ENCODE measurements around the gene BMP8B. TPM values are rescaled to one million over a fixed set of nuclear protein-coding genes. Genes with fewer than 3 reads are reported as not detected.
"Not testable (repeated sequence)": the region's sequence is repeated elsewhere in the genome, so short reads cannot be mapped to it uniquely, and the experiment has no call there.

Gene BMP8B
- total RNA-seq, 1 donor from 2014 or later, result 1.4 TPM

DNA sequence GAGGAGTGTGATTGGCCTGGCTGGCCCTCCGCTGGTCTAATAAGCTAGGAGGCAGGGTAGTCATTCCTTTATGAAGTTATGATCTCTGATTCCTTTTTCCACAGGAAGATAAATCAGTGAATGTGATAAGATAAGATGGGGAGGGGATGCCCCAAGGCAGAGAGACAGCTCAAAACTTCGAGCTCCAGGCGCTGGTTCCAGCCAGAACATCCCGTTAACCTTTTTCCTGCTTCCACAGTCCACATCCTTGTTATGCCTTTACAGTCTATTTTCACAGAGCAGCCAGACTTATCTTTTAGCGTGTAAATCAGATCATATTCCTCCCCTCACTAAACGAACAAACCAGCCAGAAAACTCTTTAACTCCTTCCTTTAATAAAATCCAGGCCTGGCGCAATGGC, 38.5 kb upstream of the BMP8B start:
- no peak overlapping the region for H3K27ac Mint-ChIP-seq
- ATAC-seq (ENCODE audit: low read depth), result no peak
- POLR2A ChIA-PET, result no interaction called here

GRCh38 chr1:39826583-39826982, 37.9 kb upstream of the BMP8B start:
- H3K27ac Mint-ChIP-seq, result no peak overlapping the region
- no peaks in the 10 kb centered on the region for H3K9me3 Mint-ChIP-seq
- H3K4me1 Mint-ChIP-seq, result peaks cover 12% of the 10 kb centered on the region
- H3K36me3 Mint-ChIP-seq (ENCODE audit: low read depth), result no peaks in the 10 kb centered on the region
- peaks cover 4% of the 10 kb centered on the region for H3K27me3 Mint-ChIP-seq
- DNase-seq (no peak), ATAC-seq (ENCODE audit: low read depth) (no peak)
- no peak for TF ChIP-seq CTCF (IDR thresholded peaks at IDR 0.05)
- intact Hi-C loops (cut with micrococcal nuclease), result no loop called here
- ChIA-PET POLR2A (no interaction called here), CTCF (interaction anchor here (1.2 kb wide), 1 partner anchor 76 kb away, joined by 3 read pairs; the partner anchor contains the start of gene MYCL)
- H3K4me3 Mint-ChIP-seq, result no peak overlapping the region

More for the DNA sequence above, 38.5 kb upstream of the BMP8B start:
- Mint-ChIP-seq H3K36me3 (ENCODE audit: low read depth) (no peaks in the 10 kb centered on the region), H3K4me3 (no peak overlapping the region), H3K9me3 (no peaks in the 10 kb centered on the region), H3K4me1 (peaks cover 12% of the 10 kb centered on the region), H3K27me3 (peaks cover 4% of the 10 kb centered on the region)
- DNase-seq, result no peak
- intact Hi-C loops (cut with micrococcal nuclease), result no loop called here
- CTCF ChIA-PET, result interaction anchor here (1.2 kb wide), 1 partner anchor 75 kb away, joined by 3 read pairs; the partner anchor contains the start of gene MYCL
- no peak for TF ChIP-seq CTCF (IDR thresholded peaks at IDR 0.05)

DNA sequence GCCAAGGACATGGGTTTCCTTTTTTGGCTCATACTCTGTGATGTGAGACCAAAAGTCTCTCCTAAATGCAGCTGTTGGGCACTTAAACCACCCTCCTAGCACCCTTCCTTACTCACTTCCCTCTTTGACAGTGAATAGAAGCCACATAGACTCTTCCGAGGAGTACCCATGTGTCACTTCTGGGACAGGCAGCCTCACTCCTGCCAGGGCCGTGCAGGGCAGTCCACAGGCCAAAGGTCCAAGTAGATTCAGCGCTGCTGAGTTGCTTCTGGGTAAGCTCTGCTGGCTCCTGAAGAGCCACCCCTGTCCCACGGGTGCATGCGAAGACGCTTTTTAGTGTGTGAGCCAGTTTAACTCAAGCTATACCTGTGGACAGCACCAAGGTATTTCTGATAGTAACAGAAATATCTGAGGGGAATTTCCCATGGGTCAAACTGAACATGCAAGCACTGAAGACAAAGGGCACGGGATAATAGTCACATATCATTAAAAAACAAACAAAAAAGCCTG, 36.8 kb upstream of the BMP8B start:
- peaks cover 4% of the 10 kb centered on the region for H3K27me3 Mint-ChIP-seq
- H3K9me3 Mint-ChIP-seq, result no peaks in the 10 kb centered on the region

DNA sequence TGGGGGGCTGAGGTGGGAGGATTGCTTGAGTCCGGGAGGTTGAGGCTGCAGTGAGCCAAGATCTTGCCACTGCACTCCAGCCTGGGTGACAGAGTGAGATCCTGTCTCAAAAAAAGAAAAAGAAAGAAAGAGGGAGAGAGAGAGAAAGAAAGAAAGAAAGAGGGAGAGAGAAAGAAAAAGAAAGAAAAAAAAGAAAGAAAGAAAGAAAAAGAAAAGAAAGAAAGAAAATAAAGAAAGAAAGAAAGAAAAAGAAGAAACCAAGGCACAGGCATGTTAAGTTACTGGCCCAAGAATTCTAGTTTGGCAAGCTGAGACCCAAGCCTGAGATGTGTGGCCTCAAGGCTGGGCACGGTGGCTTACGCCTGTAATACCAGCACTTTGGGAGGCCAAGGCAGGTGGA, 34.8 kb upstream of the BMP8B start:
- DNase-seq; H3K36me3 Mint-ChIP-seq (ENCODE audit: low read depth); H3K4me3 Mint-ChIP-seq; intact Hi-C loops (cut with micrococcal nuclease); ATAC-seq (ENCODE audit: low read depth); POLR2A ChIA-PET; H3K27ac Mint-ChIP-seq; H3K9me3 Mint-ChIP-seq; H3K27me3 Mint-ChIP-seq: not testable (repeated sequence)
- H3K4me1 Mint-ChIP-seq, result peaks cover 12% of the 10 kb centered on the region
- CTCF ChIA-PET, result interaction anchor here (2.3 kb wide), 1 partner anchor 79 kb away, joined by 7 read pairs; the partner anchor contains the start of gene MYCL

More for the DNA sequence above, 36.8 kb upstream of the BMP8B start:
- TF ChIP-seq CTCF (IDR thresholded peaks at IDR 0.05), result no peak
- intact Hi-C loops (cut with micrococcal nuclease), result no loop called here
- Mint-ChIP-seq H3K4me1 (peaks cover 12% of the 10 kb centered on the region), H3K36me3 (ENCODE audit: low read depth) (no peaks in the 10 kb centered on the region), H3K4me3 (no peak overlapping the region), H3K27ac (peak overlapping the region; percentile 30)
- ChIA-PET CTCF (no interaction called here), POLR2A (interaction anchor here (0.5 kb wide), 1 partner anchor 651 kb away, joined by 4 read pairs; no protein-coding TSS in a partner anchor)
- ATAC-seq (ENCODE audit: low read depth), result peak; percentile 42
- no peak for DNase-seq

DNA sequence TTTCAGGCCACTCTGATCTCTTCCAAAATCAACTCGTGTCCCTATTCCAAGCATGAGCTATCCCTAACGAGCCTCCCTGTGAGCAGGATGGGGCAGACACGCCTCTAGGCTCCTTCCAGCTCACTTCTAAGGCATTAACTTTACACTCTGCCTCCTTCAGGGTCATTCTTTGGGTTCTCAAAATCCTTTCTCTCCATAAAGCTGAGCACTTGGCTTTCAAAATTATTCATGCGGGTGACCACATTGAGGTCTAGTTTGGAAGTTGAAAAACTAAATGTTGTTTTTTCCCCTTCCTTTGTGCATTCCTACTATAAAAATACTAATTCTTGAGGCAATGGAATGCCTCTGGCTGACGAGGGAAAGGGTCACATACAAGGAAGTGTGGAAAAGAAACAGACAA, 33.5 kb upstream of the BMP8B start:
- Mint-ChIP-seq H3K27me3 (no peaks in the 10 kb centered on the region), H3K36me3 (ENCODE audit: low read depth) (no peaks in the 10 kb centered on the region), H3K4me1 (peaks cover 18% of the 10 kb centered on the region), H3K27ac (no peak overlapping the region), H3K4me3 (no peak overlapping the region), H3K9me3 (no peaks in the 10 kb centered on the region)
- no peak for ATAC-seq (ENCODE audit: low read depth)
- POLR2A ChIA-PET, result no interaction called here
- no peak for DNase-seq
- TF ChIP-seq CTCF (IDR thresholded peaks at IDR 0.05), result no peak
- CTCF ChIA-PET, result interaction anchor here (1.5 to 2.3 kb wide), 2 partner anchors 80 to 211 kb away, joined by 3 to 7 read pairs; partner anchors contain the start of gene MYCL
- intact Hi-C loops (cut with micrococcal nuclease), result no loop called here
